ENCODE measurements around the gene MTARC2. TPM values are rescaled to one million over a fixed set of nuclear protein-coding genes. Genes with fewer than 3 reads are reported as not detected.

Gene MTARC2
- total and polyA plus RNA-seq, 2 of the 13 experiments (the other 11 are each of a cell fraction or from before 2014, with no cell fraction given): 8.5 to 10.1 TPM

GRCh38 chr1:220711056-220711809 is 36.9 kb upstream of the MTARC2 start (continued):
- no peak for TF ChIP-seq ZBTB4 (CRISPR knock-in tag; IDR thresholded peaks at IDR 0.05; ENCODE audit: borderline replicate concordance)
- no peak for TF ChIP-seq ELF4 (CRISPR knock-in tag; IDR thresholded peaks at IDR 0.05; ENCODE audit: borderline replicate concordance)
- no peak for TF ChIP-seq SRSF9 (IDR thresholded peaks at IDR 0.05; ENCODE audit: borderline replicate concordance, insufficient read depth, low read depth, low read length, poor library complexity, severe bottlenecking)
- 0 out of 2 replicates have a peak, but pooled peaks have one; percentile 38 for TF ChIP-seq TARDBP (CRISPR knock-in tag; IDR thresholded peaks at IDR 0.05)
- TF ChIP-seq PHF20 (CRISPR knock-in tag; IDR thresholded peaks at IDR 0.05): no peak
- TF ChIP-seq ZNF780A (CRISPR knock-in tag; IDR thresholded peaks at IDR 0.05): no peak
- TF ChIP-seq ZNF354B (CRISPR knock-in tag; IDR thresholded peaks at IDR 0.05): no peak
- TF ChIP-seq ZNF180 (CRISPR knock-in tag; IDR thresholded peaks at IDR 0.05; ENCODE audit: borderline replicate concordance, low read depth): no peak
- TF ChIP-seq ZNF678 (CRISPR knock-in tag; IDR thresholded peaks at IDR 0.05): no peak
- TF ChIP-seq REPIN1 (CRISPR knock-in tag; IDR thresholded peaks at IDR 0.05; ENCODE audit: borderline replicate concordance, low read depth): no peak
- TF ChIP-seq NKX3-1 (CRISPR knock-in tag; IDR thresholded peaks at IDR 0.05): no peak
- TF ChIP-seq ZNF792 (CRISPR knock-in tag; IDR thresholded peaks at IDR 0.05): no peak
- 0 out of 2 replicates have a peak, but pooled peaks have one; percentile 55 for TF ChIP-seq NR2F2 (IDR thresholded peaks at IDR 0.05; ENCODE audit: borderline replicate concordance, low read depth)
- no peak for TF ChIP-seq E2F5 (CRISPR knock-in tag; conservative IDR thresholded peaks at IDR 0.05)
- no peak for TF ChIP-seq CBX5 (CRISPR knock-in tag; IDR thresholded peaks at IDR 0.05; ENCODE audit: borderline replicate concordance)
- TF ChIP-seq TBL1XR1 (IDR thresholded peaks at IDR 0.05; ENCODE audit: borderline replicate concordance, low read length, partially characterized antibody): no peak
- no peak for TF ChIP-seq ZBTB44 (CRISPR knock-in tag; IDR thresholded peaks at IDR 0.05)
- TF ChIP-seq FLYWCH1 (CRISPR knock-in tag; IDR thresholded peaks at IDR 0.05): no peak
- TF ChIP-seq SKIL (CRISPR knock-in tag; IDR thresholded peaks at IDR 0.05; ENCODE audit: borderline replicate concordance): peak; percentile 54; the same call in 1 of the 2 replicates
- TF ChIP-seq JUNB (CRISPR knock-in tag; IDR thresholded peaks at IDR 0.05; ENCODE audit: borderline replicate concordance): no peak
- TF ChIP-seq FOXJ3 (CRISPR knock-in tag; IDR thresholded peaks at IDR 0.05; ENCODE audit: borderline replicate concordance): peak; percentile 43; the same call in 1 of the 2 replicates
- no peak for TF ChIP-seq ZNF232 (CRISPR knock-in tag; IDR thresholded peaks at IDR 0.05; ENCODE audit: borderline replicate concordance)

Measured in HepG2 (cell line).